HG02588 (cell line): ENCODE results near the gene ITIH1.

Experiments
- ATAC-seq: cut with Tn5 transposase; IDR thresholded peaks from one replicate; pipeline ENCODE4 v1.9.1; 2021; ENCODE audit warnings: mild to moderate bottlenecking, moderate library complexity; ENCODE audit not compliant: unreplicated experiment

Gene ITIH1

DNA sequence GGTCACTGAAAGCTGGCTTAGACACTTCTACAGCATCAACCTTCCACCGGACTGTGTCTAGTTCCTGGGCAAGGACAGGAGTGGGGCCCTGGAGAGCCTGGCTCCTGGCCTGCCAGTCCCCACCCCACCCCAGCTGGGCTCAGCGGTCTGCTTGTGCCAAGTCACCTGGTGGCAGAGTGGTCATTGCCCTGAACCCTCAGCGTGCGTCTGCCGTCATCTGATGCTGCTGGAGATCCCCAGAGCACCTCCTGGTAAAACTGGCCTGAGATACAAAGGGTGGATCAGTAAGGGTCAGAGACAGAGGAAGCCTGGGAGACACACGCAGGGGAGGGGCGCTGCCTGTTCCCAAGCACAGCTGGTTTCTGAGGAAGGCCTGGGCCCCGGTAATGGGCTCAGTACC, 36.4 kb downstream of the ITIH1 start:
- ATAC-seq, result no peak

DNA sequence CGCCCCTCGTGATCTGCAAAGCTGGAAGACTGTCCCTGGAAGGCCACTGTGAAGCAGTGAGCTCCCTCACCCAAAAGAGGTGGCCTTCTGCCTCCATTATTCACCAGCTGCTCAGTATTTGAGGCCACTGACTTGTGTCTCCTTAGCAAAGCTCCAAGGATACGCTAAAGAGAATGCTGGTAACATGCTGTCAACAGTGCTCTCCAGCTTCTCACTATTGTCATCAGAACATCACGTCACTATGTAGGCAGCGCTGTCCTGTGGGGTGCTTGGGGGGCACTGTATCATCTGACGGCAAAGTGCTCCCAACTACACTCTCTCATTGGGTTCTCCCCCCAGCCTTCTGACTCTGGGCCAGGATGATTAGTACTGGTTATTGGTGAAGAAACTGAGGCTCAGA, 38.8 kb downstream of the ITIH1 start:
- no peak for ATAC-seq

DNA sequence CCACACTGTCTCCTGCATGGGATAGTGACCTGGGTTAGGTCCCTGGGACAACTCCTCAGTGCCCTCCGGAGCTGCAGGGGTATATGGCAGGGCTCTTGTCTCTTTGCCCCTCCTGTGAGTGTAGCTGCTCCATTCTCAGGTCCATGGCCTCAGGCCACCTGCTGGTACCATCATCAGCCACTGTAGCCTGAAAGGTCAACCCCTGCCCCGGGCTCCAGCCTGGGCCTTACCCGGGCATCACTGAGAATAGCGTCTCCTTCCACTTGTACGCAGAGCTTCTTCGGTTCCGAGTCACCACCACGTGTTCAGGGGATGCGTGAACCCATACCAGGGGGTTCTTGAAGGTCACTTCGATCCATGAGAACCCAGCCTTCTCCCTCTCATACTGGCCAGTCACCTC, 39.3 kb downstream of the ITIH1 start:
- no peak for ATAC-seq

DNA sequence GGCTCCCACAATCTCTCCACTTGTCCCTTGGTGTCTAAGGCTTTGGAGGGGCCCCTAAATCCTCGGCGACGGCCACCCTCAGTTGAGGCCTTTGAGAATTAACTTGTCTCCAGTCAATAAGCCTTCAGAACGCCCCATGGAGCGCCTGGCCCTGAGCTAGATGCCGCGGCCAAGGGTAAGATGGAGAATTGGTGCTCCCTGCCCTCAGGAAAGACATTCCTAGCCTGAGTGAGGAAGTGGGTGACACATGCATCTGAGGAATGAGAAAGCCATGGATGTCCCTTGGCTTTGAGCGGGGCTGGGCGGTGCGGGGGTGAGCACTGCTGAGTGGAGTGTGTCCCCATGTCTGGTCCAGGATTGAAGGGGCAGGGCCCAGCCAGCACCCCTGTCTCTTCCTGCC, 39.8 kb downstream of the ITIH1 start:
- ATAC-seq, result no peak

DNA sequence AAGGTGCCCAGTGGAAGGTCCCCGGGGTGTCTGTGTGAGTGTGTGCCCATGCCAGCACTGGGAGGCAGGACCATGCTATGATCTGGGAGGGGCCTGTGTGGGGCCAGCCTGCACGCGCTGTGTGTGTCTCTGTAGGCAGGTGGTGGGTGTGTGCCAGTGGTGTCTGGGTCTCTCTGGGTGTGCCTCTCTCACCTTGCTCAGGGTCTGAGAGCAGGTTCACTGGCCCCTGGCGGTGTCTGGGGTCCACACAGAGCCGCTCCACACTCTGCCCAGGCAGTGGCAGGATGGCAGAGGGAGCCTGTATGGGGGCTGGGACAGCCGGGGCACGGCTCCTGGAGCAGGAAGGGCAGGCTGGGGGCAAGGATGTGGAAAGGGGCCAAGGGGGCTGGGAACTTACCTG, 40.5 kb downstream of the ITIH1 start:
- no peak for ATAC-seq

DNA sequence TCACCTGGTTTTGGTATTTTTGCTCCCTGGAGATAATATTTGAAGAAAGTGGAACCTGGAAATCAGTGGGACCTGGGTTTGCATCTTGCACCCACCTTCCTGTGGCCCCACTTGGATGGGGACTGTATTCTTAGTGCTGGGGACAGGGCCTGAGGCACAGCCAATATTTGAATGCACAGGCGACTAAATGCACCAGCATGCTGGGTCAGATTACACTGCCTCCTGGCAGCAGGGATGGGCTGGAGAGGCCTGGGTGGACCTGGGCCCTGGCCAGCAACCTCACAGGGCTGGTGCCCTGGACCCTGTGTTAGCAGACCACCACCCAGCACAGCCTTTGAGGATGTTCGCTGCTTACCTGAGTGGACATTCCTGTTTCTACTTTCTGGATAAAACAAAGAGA, 42.5 kb downstream of the ITIH1 start:
- no peak for ATAC-seq

DNA sequence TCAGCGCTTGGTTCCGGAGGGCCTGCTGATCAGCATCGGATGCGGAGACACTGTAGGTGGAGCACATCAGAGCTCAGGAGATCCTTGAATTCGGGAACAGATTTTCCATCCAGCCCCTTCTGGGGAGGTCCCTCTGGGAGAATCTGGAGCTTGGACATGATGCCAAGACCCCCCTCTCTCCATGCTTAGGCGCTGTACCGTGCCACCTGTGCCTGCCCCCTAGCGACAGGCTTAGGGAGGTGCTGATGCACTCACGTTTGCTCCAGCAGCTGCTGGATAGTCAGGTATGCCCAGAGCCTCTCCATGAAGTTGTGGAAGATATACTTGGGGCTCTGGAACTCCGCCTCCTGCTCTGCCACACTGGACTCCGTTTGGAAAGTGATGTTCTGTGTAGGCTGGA, 43.3 kb downstream of the ITIH1 start:
- no peak for ATAC-seq

DNA sequence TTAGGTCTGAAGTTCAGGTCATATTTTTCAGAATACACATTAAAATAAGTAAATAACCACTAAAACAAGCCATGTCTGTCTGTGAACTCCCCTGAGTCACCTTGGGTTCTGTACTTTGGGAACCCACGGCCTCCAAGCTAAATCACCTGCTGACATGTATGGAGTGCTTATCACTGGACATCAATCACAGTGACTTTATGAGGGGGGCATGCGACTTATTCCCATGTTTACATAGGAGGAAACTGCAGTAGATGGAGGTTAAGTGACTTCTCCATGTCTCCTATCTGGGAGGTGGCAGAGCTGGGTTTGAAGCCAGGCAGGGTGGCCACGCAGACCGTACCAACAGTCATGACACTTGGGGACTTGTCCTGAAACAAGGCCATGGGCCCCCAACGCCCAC, 45.0 kb downstream of the ITIH1 start:
- no peak for ATAC-seq

DNA sequence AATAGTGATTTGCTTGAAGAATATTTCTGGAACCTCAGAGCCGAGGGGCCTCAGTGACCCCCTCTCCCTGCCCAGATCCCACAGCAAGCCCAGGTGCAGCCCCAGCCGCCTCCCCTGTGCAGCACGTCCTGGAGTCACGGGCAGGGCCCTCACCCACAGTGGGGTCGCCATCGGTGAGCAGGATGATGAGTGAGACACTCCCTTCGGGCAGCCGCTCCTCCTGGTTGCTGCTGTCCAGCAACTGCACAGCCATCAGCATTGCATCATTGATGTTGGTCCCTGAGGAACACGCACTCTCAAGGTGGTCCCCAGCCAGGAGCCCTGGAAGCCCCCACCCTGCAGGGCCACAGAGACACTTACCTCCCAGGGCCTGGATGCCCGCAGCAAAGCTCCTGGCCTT, 46.6 kb downstream of the ITIH1 start:
- ATAC-seq, result no peak

DNA sequence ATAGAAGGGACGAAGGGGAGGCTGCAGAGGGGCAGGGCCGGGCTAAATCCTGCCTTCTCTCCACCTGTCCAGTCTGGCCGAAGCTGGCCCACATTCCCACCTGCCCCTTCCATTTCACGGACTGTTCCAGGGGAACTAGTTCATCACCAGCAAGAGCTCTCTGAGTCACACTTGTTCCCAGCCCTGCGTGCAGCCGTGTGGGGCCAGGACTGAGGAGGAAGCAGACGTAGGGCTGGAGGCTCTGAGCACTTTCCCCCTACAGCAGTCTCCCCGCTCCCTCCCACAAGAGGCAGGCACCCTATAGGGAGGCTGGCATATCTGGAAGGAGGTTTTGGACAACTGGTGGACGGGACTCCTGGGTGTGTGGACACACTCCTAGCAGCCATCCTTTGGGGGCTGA, 50.0 kb downstream of the ITIH1 start:
- no peak for ATAC-seq

DNA sequence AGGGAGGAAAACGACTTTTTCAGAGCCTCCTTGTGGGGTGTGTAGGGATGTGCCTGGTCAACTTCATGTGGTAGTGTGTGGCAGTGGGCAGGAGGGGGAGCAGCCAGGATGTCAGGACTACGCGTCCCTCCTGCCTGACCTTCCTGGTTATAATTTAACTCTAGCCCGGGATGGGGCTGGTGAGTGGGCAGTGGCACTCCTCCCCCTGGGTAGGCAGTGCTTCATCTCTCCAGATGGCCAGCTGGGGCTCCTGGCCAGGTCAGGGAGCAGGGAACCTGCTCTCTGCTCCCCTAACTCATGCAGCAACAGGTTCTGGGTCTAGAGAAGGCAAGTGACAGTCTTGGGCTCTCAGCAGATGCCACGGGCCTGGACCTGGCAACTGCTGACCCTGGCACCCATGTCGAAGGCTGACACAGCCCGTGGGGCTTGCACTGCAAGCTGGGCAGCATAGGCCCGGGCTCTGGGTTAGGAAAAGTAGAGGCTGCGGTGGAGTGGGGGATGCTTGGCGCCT, 50.5 kb downstream of the ITIH1 start:
- ATAC-seq, result no peak

DNA sequence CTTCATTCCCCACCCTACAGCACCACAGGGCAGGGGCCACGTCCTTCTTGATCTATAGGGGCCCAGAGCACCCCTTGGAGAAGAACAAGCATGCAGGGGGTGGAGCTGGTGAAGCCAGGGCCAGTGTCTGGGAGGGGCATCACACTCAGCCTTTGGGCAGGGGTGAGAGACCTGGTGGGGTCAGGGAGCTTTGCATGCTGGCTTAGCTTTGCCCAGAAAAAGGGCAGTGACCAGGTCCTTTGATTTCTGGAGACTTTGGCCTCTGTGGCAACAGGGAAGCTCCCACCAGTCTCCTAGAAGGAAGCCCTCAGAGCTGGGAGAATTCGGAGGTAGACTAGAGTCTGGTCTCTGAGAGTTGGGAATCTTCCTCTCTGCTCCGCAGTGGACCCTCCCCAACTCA, 52.1 kb downstream of the ITIH1 start:
- no peak for ATAC-seq

DNA sequence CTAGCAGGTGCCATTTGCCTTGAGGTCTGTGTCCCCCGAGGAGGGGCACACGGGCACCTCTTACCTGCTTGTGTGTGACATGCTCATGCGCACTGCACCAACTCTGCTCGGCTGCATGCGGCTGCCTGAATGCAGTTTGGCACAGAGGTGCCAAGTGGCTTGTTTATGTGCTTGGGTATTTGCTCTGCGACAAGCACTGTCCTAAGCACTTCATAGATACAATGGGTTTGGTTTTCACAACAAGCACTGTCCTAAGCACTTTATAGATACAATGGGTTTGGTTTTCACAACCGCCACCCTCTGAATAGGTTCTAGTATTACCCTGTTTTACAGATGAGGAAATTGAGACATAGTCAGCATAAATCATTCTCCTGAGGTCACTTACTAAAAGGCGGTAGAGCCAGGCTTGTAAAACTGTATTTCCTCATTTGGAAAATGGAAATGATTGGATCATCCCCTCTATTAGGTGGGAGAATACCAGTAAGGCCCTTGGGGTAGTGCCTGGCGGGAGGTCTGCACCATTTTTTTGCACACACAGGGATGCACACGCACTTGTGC, 52.6 kb downstream of the ITIH1 start:
- no peak for ATAC-seq

DNA sequence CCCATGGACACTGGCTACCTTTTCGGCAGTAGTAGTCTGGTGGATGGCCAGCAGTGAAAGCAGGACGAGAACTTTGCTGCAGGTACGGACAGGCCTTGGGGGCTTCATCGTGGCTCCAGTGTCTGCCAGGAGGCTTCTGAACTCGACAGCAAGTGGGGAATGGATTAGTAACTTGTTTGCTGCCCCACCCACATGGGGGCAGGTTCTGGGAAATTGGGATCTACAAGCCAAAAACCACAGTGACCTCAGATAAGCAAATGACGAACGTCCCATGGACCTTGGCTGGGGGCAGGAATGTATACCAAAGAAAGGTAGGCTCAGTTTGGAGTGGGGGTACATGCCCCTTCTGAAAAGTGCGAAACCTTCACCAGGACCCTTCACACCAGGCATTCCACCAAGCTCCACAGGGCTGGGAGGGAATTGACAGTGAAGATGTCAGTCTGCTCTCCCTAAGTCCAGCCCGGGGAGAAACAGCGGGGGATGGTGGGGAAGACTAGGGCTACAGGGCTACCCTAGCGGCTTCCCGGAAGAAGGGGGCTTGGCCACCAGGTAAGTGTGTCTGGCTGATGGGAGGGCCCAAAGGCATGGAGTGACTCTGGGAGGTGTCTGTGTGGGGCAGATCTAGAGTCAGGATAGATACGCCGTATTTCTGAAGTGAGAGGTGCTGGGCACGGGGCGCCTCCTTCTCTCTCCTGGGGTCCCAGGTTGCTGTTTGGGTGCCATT, 53.3 kb downstream of the ITIH1 start, which contains the start of gene ITIH4:
ITIH4 (minus strand) TSS at position 138 of the 724 bp plus-strand sequence; CDS start at position 108, 30 bp downstream.
- ATAC-seq, result no peak

DNA sequence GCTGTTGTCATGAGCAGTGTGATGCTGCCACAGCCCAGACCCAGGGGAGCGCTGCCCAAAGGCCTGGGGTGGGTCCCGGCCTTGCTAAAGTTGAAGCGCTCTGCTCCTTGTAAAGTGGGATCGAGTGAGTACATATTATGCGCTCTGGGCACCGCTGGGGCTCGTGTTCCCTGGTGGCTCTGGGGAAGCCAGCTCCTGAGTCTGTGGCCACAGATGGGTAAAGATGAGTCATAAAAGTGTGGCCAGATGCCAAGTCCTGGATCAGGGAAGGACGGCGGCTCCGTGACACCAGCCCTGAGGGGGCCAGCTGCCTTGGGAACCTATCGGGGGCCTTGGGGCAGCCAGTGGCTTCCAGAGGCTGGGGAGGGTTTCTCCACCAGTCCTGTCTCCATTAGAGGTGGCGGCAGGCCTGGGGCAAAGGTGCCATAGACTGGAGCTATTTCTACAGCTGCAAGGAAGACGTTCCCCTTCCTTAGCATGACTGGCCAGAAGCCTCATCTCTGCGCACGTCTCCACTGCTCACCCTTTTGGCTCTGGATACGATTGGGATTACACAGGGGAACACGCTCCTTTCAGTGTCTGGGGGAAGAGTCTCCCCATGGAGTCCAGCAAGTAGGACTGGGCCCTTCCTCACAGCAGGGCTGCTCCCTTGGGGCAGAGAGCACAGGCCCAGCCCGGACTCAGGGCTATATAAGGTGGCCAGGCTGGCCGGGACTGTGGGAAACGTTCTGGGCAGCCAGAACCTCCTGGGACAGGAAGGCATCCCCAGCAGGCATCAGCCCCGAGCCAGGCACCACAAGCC, 54.3 kb downstream of the ITIH1 start:
- no peak for ATAC-seq

DNA sequence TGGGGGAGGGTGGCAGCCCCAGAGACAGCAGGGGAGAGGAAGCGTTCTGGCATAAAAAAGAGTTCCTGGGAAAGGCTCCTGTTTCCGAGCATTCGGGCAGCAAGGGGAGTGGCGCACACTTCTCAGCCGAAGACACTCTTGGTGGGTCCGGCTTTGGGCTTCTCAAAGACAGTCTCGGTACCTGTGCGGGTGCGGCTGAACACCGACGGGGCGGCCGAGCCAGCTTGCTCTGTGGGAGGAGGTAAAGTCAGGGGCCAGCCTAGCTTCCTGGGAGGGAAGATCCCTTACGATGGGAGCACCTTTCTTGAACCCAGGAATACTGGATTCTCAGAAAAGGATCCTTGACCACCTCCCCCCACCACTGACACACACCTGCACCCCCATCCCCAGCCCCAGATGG, 55.8 kb downstream of the ITIH1 start:
- no peak for ATAC-seq

DNA sequence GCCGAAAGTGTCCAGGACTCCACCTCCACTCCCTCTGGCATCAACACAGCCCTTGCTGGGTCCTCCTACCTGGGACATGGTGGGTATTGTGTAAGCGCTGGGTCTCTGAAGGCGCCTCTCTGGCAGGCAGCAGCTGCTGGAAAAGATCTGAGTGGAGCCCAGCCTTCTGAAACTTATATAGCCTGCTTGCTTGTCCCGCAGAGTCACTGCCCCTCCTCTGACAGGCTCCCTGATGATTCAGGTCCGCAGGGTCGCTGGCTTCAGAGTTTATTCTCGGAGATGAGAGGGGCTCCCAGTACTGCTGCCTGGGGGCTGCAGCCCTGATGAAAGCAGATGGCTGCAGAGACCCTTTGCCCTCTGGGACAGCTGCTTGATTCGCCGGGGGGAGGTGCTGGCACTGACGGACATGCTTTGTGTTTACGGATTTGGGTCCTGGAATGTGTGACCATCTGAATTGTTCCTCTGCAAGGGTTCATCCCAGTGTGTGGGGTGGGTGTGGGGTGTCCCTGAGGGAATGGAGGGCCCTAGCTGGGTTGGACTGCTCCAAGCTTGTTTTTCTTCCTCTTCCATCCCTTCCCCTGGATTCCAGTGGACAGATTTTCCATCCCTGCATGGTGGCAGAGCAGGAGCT, 57.6 kb downstream of the ITIH1 start, which contains the start of gene MUSTN1:
MUSTN1 (minus strand) TSS at position 149 of the 631 bp plus-strand sequence; CDS start at position 78, 71 bp downstream.
- ATAC-seq, result no peak

DNA sequence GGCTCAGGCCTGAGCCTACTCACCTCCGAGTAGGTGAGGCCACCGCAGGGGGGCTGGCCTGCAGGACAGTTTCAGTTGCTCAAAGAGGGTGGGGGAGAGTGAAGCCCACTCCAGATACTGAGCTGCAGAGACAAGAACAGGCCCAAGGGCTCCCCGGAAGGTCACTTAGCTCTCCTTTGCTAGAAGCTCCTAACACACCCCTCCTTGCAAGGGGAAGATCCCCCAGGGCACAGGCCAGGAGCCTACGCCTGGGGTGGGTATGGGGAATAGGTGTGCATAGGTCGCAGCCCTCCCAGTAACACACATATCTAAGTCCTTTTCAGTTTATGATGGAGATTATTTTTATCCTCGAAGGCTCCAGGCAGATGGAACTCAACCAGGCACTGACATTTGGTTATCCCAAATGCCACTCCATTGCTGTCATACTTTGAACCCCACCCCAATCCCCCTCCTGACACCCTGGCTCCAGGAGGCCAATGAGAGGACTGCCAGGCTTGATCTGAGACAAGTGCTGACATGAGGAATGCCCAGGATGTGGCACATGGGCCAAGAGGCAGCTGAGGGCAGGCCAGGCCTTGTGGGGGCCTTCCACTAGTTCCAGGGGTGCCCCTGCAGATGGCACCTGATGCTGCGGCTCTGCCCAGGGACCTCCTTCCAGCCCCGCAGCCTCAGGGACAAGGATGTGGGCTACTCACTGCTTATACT, 58.5 kb downstream of the ITIH1 start:
- ATAC-seq, result no peak

DNA sequence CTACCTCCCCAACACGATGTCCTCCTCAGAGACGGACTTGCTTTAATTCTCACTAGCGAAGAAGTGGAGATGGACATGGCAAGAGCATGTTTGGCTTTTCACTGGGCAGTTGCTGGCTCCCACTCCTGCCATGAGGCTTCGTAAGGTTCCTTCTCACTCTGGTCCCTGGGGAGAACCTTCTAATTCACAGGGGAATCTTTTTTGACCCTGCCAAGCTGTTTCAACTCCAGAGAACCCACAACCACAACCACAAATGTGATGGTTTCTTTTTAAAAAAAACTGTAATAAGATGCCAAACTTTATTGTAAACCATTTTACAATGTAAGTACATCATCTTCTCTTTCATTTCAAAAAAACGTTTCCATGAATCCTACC, 59.1 kb downstream of the ITIH1 start:
- no peak for ATAC-seq

DNA sequence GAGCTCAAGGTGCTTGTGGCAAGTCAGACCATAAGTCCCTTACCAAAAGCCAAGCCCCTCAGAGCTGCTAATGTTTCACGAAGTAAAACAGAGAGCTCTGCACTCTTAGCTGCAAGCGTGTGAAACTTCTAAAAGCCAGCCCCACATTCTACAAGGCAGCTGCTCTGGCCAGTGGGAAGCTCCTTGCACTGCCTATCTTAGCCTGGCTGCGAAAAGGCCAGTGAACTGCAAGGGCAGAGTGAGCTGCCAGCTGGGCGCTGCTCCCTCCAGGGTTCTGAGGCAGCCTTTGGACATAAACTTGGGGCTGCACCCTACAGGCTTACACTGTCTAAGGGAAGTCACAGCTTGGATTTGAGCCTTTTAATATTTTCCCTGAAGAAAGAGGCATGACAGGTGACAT, 59.6 kb downstream of the ITIH1 start:
- no peak for ATAC-seq
